Astrocyte (in vitro differentiated cells and primary cell): ENCODE data around the gene ST6GALNAC3.

ENCODE experiments used
- EZH2 ChIP-seq: IDR thresholded peaks from 2 replicates; pipeline ENCODE4 v1.6.1; 2012; ENCODE audit warnings: mild to moderate bottlenecking, low read length, inconsistent platforms; ENCODE audit not compliant: insufficient read depth
- TF ChIP-seq, protein P1 (sequence below): IDR thresholded peaks from 2 replicates; pipeline ENCODE4 v1.5.1; 2011; ENCODE audit warnings: low read depth, mild to moderate bottlenecking, inconsistent platforms, low read length, moderate library complexity; ENCODE audit not compliant: insufficient read depth

GRCh38 chr1:76254104-76255030 lies 179.8 kb downstream of the ST6GALNAC3 start:
- TF ChIP-seq, protein P1, sequence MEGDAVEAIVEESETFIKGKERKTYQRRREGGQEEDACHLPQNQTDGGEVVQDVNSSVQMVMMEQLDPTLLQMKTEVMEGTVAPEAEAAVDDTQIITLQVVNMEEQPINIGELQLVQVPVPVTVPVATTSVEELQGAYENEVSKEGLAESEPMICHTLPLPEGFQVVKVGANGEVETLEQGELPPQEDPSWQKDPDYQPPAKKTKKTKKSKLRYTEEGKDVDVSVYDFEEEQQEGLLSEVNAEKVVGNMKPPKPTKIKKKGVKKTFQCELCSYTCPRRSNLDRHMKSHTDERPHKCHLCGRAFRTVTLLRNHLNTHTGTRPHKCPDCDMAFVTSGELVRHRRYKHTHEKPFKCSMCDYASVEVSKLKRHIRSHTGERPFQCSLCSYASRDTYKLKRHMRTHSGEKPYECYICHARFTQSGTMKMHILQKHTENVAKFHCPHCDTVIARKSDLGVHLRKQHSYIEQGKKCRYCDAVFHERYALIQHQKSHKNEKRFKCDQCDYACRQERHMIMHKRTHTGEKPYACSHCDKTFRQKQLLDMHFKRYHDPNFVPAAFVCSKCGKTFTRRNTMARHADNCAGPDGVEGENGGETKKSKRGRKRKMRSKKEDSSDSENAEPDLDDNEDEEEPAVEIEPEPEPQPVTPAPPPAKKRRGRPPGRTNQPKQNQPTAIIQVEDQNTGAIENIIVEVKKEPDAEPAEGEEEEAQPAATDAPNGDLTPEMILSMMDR = no peak
- TF ChIP-seq EZH2 = no peak
